Activated CD8-positive, alpha-beta T cell treated with anti-CD3 and anti-CD28 coated beads, Interleukin-2, amount 10 ng/mL, durations not matched to agents 7 days and 5 days (primary cell): ENCODE results near the gene CALD1. TPM values are rescaled to one million over a fixed set of nuclear protein-coding genes. Genes with fewer than 3 reads are reported as not detected.

Experiments
- ATAC-seq: fragments of 150-1000 bp; cut with Tn5 transposase; one replicate; pipeline ENCODE4 v1.10.0; 2021; ENCODE audit warnings: moderate library complexity
- CTCF ChIA-PET: fragments of 350-600 bp; sonication (Branson Sonifier 250); formaldehyde crosslinking; loops from one replicate; lab custom pipeline; 2021; ENCODE audit warnings: antibody characterized with exemption; lab: Charles Lee
- POLR2A ChIA-PET: fragments of 350-600 bp; sonication (Branson Sonifier 250); formaldehyde crosslinking; loops from one replicate; lab custom pipeline; 2021; ENCODE audit warnings: antibody characterized with exemption; lab: Charles Lee
- DNase-seq: peaks from one replicate; pipeline ENCODE4 v3.0.0-alpha.2; 2020
- H3K27ac Mint-ChIP-seq: one replicate; pipeline ENCODE4 v1.8.0; 2021; ENCODE audit warnings: mild to moderate bottlenecking, mixed read lengths
- H3K27me3 Mint-ChIP-seq: one replicate; pipeline ENCODE4 v1.8.0; 2021; ENCODE audit warnings: low read depth, mixed read lengths
- H3K36me3 Mint-ChIP-seq: one replicate; pipeline ENCODE4 v1.8.0; 2021; ENCODE audit warnings: low read depth, mixed read lengths
- H3K4me1 Mint-ChIP-seq: one replicate; pipeline ENCODE4 v1.8.0; 2021; ENCODE audit warnings: low read depth, mixed read lengths
- H3K4me3 Mint-ChIP-seq: one replicate; pipeline ENCODE4 v1.8.0; 2021; ENCODE audit warnings: mild to moderate bottlenecking, mixed read lengths
- H3K9me3 Mint-ChIP-seq: one replicate; pipeline ENCODE4 v1.8.0; 2022; ENCODE audit warnings: mixed read lengths; ENCODE audit not compliant: insufficient read depth
- total RNA-seq, 2 experiments: library from RNA; stranded (reverse); gene quantifications; one replicate each; pipeline ENCODE4 v1.2.3, GENCODE V29; 2021

CALD1 gene
- total RNA-seq, 2 experiments from 2014 or later = 0.55 TPM; not detected in 1

DNA sequence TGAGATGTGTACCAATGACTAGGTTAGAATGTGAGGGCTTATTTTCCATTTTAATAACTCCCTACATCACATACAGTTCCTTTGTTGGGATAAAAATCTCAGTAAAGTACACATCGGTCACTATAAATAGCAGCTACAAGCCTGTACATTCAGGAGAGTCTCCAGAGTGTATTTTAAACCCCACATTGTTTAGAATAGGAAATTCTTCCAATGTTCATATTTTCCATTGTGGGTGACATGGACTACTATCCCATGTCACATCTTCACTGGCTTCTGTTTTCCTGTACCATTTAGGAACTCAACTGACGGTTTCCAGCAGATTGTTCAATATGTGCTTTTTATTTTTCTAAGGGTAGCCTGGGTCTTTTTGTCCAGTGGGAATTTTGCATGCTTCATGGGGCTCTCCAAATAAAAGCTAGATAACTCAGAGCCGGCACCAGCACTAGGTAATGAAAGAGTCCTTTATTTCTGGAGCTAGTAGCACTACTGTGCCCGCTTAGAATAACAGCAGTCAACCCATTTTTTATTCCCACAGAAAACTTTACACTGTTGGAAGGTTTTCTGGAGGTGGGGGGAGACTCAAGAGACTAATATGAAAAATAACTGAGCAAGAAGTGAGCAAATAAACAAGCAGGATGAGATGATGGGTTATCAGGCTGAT, 100.5 kb downstream of the CALD1 start:
- H3K36me3 Mint-ChIP-seq = no peaks in the 10 kb centered on the region
- H3K27me3 Mint-ChIP-seq = peaks cover 3% of the 10 kb centered on the region
- ChIA-PET CTCF (interaction anchor here (1.6 kb wide), 1 partner anchor 8 kb away, joined by 5 read pairs; no protein-coding TSS in a partner anchor), POLR2A (interaction anchor here (1.1 kb wide), 1 partner anchor 19 kb away, joined by 3 read pairs; no protein-coding TSS in a partner anchor)
- ATAC-seq (no peak), DNase-seq (no peak)
- H3K4me3 Mint-ChIP-seq = no peak overlapping the region
- H3K9me3 Mint-ChIP-seq = no peaks in the 10 kb centered on the region
- no peaks in the 10 kb centered on the region for H3K4me1 Mint-ChIP-seq
- H3K27ac Mint-ChIP-seq = no peak overlapping the region

GRCh38 chr7:134882481-134882880, 103.0 kb downstream of the CALD1 start:
- H3K36me3 Mint-ChIP-seq = no peaks in the 10 kb centered on the region
- H3K9me3 Mint-ChIP-seq = no peaks in the 10 kb centered on the region
- H3K4me3 Mint-ChIP-seq = no peak overlapping the region
- ATAC-seq (no peak), DNase-seq (no peak)
- POLR2A ChIA-PET = no interaction called here
- H3K27me3 Mint-ChIP-seq = peaks cover 3% of the 10 kb centered on the region
- H3K4me1 Mint-ChIP-seq = peaks cover 5% of the 10 kb centered on the region
- CTCF ChIA-PET = no interaction called here
- H3K27ac Mint-ChIP-seq = no peak overlapping the region

DNA sequence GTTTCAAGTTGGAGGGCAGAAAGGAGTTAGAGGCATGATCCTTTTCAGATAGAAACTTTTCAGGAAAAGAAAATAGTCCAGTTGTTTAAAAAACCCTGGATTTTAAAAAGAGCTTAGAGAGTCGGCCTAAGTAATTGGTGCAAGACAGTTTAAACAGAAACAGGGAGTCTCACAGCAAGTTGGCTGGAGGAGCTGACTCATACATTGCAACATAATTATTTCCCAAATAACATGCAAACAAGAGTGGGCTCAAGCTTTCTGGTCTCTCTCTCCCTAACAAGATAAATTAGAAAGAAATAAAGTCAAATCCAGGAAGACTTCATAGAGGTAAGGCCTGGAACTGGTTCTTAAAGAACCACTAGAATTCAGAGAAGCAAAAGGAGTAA, 106.5 kb downstream of the CALD1 start:
- DNase-seq (no peak), ATAC-seq (no peak)
- Mint-ChIP-seq H3K27ac (no peak overlapping the region), H3K4me1 (peaks cover 5% of the 10 kb centered on the region), H3K27me3 (peaks cover 3% of the 10 kb centered on the region), H3K36me3 (no peaks in the 10 kb centered on the region), H3K4me3 (no peak overlapping the region), H3K9me3 (no peaks in the 10 kb centered on the region)
- ChIA-PET CTCF (no interaction called here), POLR2A (no interaction called here)

DNA sequence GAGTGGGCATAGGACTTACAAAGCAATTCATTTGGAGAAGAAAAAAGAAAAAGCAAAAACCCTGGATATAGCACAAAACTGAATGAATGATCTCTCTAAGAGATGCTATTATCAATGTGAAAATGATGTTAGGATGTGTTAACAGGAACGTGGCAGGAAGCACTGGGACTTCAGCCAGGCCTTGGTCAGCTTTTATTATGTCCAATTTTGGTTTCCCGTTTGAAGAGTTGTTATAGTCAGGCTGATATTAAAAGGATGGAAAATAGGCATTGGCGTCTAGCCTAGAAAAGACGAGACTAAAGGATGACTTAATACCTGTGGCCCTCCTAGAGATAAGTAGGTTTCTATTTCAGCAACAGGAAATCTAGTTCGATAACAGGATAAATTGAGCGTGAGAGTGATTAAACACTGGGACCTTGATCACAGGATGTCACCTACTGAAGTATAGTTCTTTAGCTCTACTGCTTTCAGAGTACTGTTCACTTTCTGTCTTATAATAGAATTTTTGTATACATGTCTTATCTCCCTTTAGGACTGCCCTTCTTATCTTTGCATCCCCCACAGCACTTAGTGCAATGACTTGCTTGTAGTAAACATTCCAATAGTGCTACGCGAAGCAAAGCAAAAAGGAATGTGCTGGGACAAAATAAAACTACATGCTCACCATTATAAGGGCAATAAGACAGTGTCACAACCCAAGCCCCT, 107.1 kb downstream of the CALD1 start:
- ATAC-seq = no peak

DNA sequence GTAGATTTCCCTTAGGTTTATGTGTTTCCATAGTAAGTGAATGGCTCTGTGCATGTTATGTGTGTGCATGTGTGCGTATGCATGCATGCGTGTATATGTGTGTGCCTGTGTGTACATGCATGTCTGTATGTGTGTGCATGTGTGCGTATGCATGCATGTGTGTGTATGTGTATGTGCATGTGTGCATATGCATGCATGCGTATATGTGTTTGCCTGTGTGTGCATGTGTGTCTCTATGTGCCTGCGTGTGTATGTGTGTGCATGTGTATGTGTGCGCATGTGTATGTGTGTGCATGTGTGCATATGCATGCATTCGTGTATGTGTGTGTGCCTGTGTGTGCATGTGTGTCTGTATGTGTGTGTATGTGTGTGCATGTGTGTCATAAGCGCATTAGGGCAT, 108.1 kb downstream of the CALD1 start:
- H3K27ac Mint-ChIP-seq = no peak overlapping the region
- H3K9me3 Mint-ChIP-seq = no peaks in the 10 kb centered on the region
- ChIA-PET POLR2A (no interaction called here), CTCF (no interaction called here)
- H3K36me3 Mint-ChIP-seq = no peaks in the 10 kb centered on the region
- peaks cover 6% of the 10 kb centered on the region for H3K27me3 Mint-ChIP-seq
- ATAC-seq = no peak
- H3K4me3 Mint-ChIP-seq = no peak overlapping the region
- DNase-seq = no peak
- peaks cover 7% of the 10 kb centered on the region for H3K4me1 Mint-ChIP-seq

More for the DNA sequence above, 107.1 kb downstream of the CALD1 start:
- Mint-ChIP-seq H3K36me3 (no peaks in the 10 kb centered on the region), H3K4me3 (no peak overlapping the region), H3K27me3 (peaks cover 6% of the 10 kb centered on the region), H3K9me3 (no peaks in the 10 kb centered on the region), H3K27ac (no peak overlapping the region), H3K4me1 (peaks cover 7% of the 10 kb centered on the region)
- DNase-seq = no peak
- ChIA-PET CTCF (no interaction called here), POLR2A (no interaction called here)

- DNase-seq = no peak
- Mint-ChIP-seq H3K9me3 (no peaks in the 10 kb centered on the region), H3K36me3 (no peaks in the 10 kb centered on the region), H3K27me3 (peaks cover 9% of the 10 kb centered on the region), H3K27ac (no peak overlapping the region), H3K4me1 (peaks cover 7% of the 10 kb centered on the region), H3K4me3 (no peak overlapping the region)
- ChIA-PET POLR2A (no interaction called here), CTCF (no interaction called here)
- ATAC-seq = no peak
Observed at GRCh38 chr7:134888141-134888740, 108.8 kb downstream of the CALD1 start.

GRCh38 chr7:134890246-134891240, 111.1 kb downstream of the CALD1 start:
- Mint-ChIP-seq H3K36me3 (no peaks in the 10 kb centered on the region), H3K4me1 (peaks cover 7% of the 10 kb centered on the region), H3K27me3 (peaks cover 16% of the 10 kb centered on the region), H3K27ac (no peak overlapping the region), H3K9me3 (peaks cover 3% of the 10 kb centered on the region), H3K4me3 (no peak overlapping the region)
- ChIA-PET POLR2A (no interaction called here), CTCF (no interaction called here)
- ATAC-seq (no peak), DNase-seq (no peak)

DNA sequence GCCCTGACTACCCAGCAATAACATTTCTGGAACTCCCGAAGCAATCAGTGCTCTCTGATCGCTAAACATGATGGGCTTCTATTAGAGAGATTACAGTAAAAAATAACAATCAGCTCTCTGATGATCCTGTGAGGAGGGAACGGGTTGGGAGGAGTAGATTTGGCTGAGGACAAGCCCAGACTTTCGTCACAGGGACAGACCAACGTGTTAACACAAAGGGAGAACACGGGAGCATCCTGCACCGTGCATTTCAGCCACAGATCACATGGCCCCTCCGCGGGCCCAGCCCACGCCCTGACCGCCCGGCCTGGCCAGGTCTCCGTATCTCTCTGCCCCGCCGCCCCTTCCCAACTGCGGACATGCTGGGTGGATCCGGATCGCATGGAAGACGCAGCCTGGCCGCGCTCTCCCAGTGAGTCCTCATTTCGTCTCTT, 111.8 kb downstream of the CALD1 start:
- ChIA-PET CTCF (no interaction called here), POLR2A (no interaction called here)
- Mint-ChIP-seq H3K4me1 (peaks cover 5% of the 10 kb centered on the region), H3K27ac (no peak overlapping the region), H3K9me3 (peaks cover 8% of the 10 kb centered on the region), H3K4me3 (peak overlapping the region; percentile 43), H3K27me3 (peaks cover 16% of the 10 kb centered on the region), H3K36me3 (no peaks in the 10 kb centered on the region)
- DNase-seq (no peak), ATAC-seq (no peak)

DNA sequence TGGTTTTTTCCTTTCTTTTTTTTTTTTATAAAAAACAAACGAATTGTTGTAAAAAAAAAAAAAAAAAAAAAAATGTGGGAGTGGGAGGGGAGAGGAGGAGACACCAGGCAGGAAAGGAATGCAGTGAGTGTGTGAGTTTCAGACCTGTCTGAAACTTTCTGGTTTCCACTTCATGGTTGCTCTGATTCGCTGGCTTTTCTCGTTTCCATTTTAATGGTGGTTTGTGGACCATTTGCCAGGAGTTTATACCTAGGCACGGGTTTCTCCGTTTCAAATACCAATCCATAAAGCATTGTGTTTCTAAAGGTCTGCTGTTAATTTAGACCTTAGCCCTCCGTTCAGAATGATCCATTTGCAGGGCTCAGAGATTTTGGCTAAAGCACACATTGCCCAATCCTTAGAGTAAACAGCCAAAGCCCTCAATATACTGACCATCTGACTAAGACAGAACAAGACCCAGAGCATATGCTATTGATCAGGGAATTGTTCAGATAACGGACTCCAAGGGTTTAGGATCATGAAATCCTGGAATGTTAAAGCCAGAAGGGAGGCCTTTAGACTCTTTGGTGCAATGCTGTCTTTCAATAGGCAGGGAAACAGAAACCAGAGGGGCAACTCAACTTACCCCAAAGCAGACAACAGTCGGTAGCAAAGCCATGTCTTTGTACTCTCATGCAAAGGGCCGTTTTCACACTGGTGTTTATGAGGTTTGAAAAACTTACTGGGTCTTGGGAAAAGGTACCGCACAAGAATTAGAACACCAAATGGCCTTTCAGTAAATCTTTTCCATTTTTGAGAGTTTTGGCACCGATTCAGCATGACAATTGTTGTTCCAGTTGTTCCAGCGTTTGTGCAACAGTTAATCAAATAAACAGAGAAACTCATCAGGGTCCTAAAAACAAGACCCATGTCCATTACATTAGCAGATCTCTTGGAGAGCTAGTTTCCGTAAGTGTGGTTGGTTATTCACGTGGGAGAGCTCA, 112.6 kb downstream of the CALD1 start:
- Mint-ChIP-seq H3K36me3 (no peaks in the 10 kb centered on the region), H3K27me3 (peaks cover 16% of the 10 kb centered on the region), H3K9me3 (peaks cover 12% of the 10 kb centered on the region), H3K27ac (no peak overlapping the region), H3K4me1 (peaks cover 2% of the 10 kb centered on the region), H3K4me3 (no peak overlapping the region)
- DNase-seq = no peak
- no peak for ATAC-seq
- POLR2A ChIA-PET = no interaction called here
- CTCF ChIA-PET = no interaction called here

- H3K36me3 Mint-ChIP-seq = no peaks in the 10 kb centered on the region
- ATAC-seq = no peak
- peaks cover 16% of the 10 kb centered on the region for H3K27me3 Mint-ChIP-seq
- POLR2A ChIA-PET = no interaction called here
- no peak overlapping the region for H3K4me3 Mint-ChIP-seq
- no peak overlapping the region for H3K27ac Mint-ChIP-seq
- DNase-seq = no peak
- peaks cover 2% of the 10 kb centered on the region for H3K4me1 Mint-ChIP-seq
- H3K9me3 Mint-ChIP-seq = peaks cover 12% of the 10 kb centered on the region
- CTCF ChIA-PET = no interaction called here
Observed at GRCh38 chr7:134892963-134893362, 113.5 kb downstream of the CALD1 start.
